ENCODE results near the gene TNFSF13. TPM values are rescaled to one million over a fixed set of nuclear protein-coding genes. Genes with fewer than 3 reads are reported as not detected.

Gene TNFSF13
- total RNA-seq, 1 donor from 2014 or later, result 3.5 TPM

DNA sequence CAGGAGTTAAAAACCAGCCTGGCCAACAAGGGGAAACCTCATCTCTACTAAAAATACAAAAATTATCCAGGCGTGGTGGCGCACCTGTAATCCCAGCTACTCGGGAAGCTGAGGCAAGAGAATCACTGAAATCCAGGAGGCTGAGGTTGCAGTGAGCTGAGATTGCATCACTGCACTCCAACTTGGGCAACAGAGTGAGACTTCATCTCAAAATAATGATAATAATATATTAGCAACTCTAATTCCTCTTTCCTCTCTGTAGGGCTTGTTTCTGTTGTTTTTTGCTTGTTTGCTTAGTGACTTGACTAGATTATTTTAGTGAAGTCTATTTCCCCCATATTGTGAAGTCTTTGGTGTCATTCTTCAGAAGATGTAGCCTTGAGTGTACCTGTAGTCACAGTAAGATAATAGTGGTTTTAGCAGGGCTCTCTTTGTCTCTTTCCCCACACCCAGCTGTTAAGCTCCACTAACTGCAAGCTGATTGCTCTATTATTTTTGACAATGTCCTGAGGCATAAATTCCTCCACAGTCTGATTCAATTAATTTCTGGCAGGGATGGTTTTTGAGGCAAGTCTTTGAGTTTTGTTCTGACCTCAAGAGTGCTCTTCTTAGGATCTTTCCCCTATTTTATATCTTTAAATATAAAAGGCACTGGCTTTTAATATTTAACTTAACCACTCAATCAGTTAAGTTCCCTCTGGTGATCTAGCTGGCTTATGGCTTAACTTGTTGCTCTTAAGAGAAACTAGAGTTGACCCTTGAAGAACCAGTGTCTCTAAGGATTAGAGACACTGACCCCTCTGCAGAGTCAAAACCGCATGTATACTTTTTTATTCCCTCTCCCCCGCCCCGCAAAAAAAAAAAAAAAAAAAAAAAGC is 28.3 kb upstream of the TNFSF13 start:
- no peak for DNase-seq (ENCODE audit: extremely low spot score, unreplicated experiment)
- Mint-ChIP-seq H3K27ac (peak overlapping the region; percentile 40), H3K4me1 (ENCODE audit: unreplicated experiment) (no peaks in the 10 kb centered on the region), H3K27me3 (peaks cover 3% of the 10 kb centered on the region), H3K9me3 (peaks cover 10% of the 10 kb centered on the region), H3K4me3 (no peak overlapping the region), H3K36me3 (peaks cover 4% of the 10 kb centered on the region)
- TF ChIP-seq, protein P1, sequence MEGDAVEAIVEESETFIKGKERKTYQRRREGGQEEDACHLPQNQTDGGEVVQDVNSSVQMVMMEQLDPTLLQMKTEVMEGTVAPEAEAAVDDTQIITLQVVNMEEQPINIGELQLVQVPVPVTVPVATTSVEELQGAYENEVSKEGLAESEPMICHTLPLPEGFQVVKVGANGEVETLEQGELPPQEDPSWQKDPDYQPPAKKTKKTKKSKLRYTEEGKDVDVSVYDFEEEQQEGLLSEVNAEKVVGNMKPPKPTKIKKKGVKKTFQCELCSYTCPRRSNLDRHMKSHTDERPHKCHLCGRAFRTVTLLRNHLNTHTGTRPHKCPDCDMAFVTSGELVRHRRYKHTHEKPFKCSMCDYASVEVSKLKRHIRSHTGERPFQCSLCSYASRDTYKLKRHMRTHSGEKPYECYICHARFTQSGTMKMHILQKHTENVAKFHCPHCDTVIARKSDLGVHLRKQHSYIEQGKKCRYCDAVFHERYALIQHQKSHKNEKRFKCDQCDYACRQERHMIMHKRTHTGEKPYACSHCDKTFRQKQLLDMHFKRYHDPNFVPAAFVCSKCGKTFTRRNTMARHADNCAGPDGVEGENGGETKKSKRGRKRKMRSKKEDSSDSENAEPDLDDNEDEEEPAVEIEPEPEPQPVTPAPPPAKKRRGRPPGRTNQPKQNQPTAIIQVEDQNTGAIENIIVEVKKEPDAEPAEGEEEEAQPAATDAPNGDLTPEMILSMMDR (conservative IDR thresholded peaks at IDR 0.05), result no peak

GRCh38 chr17:7538050-7538449 is 20.5 kb upstream of the TNFSF13 start:
- Mint-ChIP-seq H3K36me3 (no peaks in the 10 kb centered on the region), H3K27ac (no peak overlapping the region), H3K4me1 (ENCODE audit: unreplicated experiment) (no peaks in the 10 kb centered on the region), H3K4me3 (no peak overlapping the region), H3K9me3 (peaks cover 5% of the 10 kb centered on the region), H3K27me3 (peaks cover 8% of the 10 kb centered on the region)
- DNase-seq (ENCODE audit: extremely low spot score, unreplicated experiment), result no peak
- TF ChIP-seq, protein P1 (conservative IDR thresholded peaks at IDR 0.05), result no peak

DNA sequence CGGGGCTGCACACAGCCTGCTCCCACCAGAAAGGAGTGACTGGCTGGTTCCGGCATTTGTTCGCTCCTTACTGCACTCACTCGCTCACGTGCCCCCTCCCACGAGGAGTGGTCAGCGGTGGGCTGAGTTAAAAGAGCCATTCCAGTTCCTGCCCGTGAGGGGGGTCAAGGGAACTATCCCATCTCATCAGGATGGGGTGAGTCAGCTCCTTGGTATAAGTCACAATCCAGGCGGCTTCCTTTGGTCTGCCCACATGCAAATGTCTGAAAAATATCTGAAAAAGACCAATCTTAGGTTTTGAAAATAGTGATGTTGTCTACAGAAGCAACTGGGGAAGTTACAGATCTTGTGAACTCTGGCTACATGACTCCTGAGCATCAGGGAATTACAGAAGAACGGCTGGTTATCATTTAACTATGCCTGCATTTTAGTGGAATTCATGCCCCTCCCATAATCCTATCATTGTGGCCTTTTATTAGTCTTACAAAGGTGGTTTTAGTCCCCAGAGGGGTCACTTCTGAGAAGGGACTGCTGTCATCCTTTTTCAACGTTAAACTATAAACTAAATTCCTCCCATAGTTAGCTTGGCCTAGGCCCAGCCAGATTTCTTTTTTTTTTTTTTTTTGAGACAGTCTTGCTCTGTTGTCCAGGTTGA is 19.5 kb upstream of the TNFSF13 start:
- Mint-ChIP-seq H3K4me1 (ENCODE audit: unreplicated experiment) (no peaks in the 10 kb centered on the region), H3K4me3 (no peak overlapping the region), H3K27ac (no peak overlapping the region), H3K27me3 (peaks cover 17% of the 10 kb centered on the region), H3K36me3 (no peaks in the 10 kb centered on the region), H3K9me3 (peaks cover 5% of the 10 kb centered on the region)
- TF ChIP-seq, protein P1 (conservative IDR thresholded peaks at IDR 0.05), result no peak
- no peak for DNase-seq (ENCODE audit: extremely low spot score, unreplicated experiment)

DNA sequence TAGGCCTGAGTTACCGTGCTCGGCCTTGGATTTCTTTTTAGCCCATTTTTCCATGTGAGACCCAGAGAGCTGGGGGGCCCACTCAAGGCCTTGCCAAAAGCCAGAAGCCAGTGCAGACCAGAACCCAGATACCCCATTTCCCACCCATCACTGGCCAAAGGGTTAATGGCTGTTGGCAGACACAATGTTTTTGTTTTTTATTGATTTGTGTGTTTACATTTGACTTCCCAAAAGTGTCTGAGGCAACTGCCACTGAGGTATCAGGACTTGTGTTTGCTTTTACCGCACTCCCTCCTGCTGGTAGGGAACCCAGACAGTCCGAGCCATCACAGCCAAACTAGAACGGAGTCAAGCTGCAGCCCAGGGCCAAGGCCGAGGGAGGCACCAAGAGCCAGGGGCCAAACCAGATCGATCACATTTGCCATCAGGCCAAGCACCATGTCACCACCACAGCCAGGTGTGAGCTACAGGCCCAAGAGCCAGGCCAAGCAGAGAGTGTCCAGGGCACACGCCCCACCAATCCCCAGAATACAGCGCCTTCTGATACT is 17.4 kb upstream of the TNFSF13 start:
- TF ChIP-seq, protein P1 (conservative IDR thresholded peaks at IDR 0.05), result no peak
- Mint-ChIP-seq H3K9me3 (peaks cover 5% of the 10 kb centered on the region), H3K4me3 (no peak overlapping the region), H3K4me1 (ENCODE audit: unreplicated experiment) (no peaks in the 10 kb centered on the region), H3K36me3 (no peaks in the 10 kb centered on the region), H3K27ac (no peak overlapping the region), H3K27me3 (peaks cover 15% of the 10 kb centered on the region)
- DNase-seq (ENCODE audit: extremely low spot score, unreplicated experiment), result no peak

- TF ChIP-seq, protein P1 (conservative IDR thresholded peaks at IDR 0.05), result no peak
- no peak overlapping the region for H3K27ac Mint-ChIP-seq
- no peaks in the 10 kb centered on the region for H3K9me3 Mint-ChIP-seq
- peaks cover 18% of the 10 kb centered on the region for H3K27me3 Mint-ChIP-seq
- no peak for DNase-seq (ENCODE audit: extremely low spot score, unreplicated experiment)
- no peak overlapping the region for H3K4me3 Mint-ChIP-seq
- H3K4me1 Mint-ChIP-seq (ENCODE audit: unreplicated experiment), result peaks cover 11% of the 10 kb centered on the region
- no peaks in the 10 kb centered on the region for H3K36me3 Mint-ChIP-seq
Observed at GRCh38 chr17:7544911-7545310, 13.6 kb upstream of the TNFSF13 start.
